Esophagus muscularis mucosa (tissue), 4 donors: ENCODE measurements around the gene JADE2. TPM values are rescaled to one million over a fixed set of nuclear protein-coding genes. Genes with fewer than 3 reads are reported as not detected.

Experiments used
- DNase-seq: peaks from one replicate; pipeline ENCODE4 v3.0.0-alpha.2; 2017; ENCODE audit errors: extremely low spot score
- H3K27ac ChIP-seq, 4 donors: fragments of 200-600 bp; sonication (generic); replicated peaks in 1 of 4; 1 replicate in 3 of 4; 2 replicates in 1 of 4; pipeline ENCODE4 v1.5.1; 2016 to 2019; ENCODE audit warnings: mild to moderate bottlenecking in 1 of 4
- H3K27me3 ChIP-seq, 4 donors: fragments of 200-600 bp; sonication (generic); one replicate each; pipeline versions ENCODE4 v1.5.1 to v1.6.0; 2016 to 2019
- H3K36me3 ChIP-seq, 4 donors: fragments of 200-600 bp; sonication (generic); one replicate each; pipeline ENCODE4 v1.5.1; 2016 to 2019
- H3K4me1 ChIP-seq, 4 donors: fragments of 200-600 bp; sonication (generic); one replicate each; pipeline ENCODE4 v1.5.1; 2016 to 2019
- H3K4me3 ChIP-seq, 4 donors: fragments of 200-600 bp; sonication (generic); 1 replicate in 2 of 4; 2 replicates in 2 of 4; pipeline ENCODE4 v1.5.1; 2016 to 2019; ENCODE audit warnings: mild to moderate bottlenecking in 4 of 4, moderate library complexity in 1 of 4
- H3K9me3 ChIP-seq, 4 donors: fragments of 200-600 bp; sonication (generic); 1 replicate in 3 of 4; 2 replicates in 1 of 4; pipeline ENCODE4 v1.5.1; 2016 to 2019
- CTCF ChIP-seq, 3 experiments: fragments of 200-600 bp in 2 of 3; fragments of 450-650 bp in 1 of 3; sonication (generic) in 2 of 3; IDR thresholded peaks; one replicate each; pipeline ENCODE4 v1.5.1; 2017 to 2019; ENCODE audit warnings: antibody characterized with exemption in 3 of 3, mild to moderate bottlenecking in 2 of 3, moderate library complexity in 1 of 3
- EP300 ChIP-seq: sonication (generic); formaldehyde crosslinking; IDR thresholded peaks from one replicate; pipeline ENCODE4 v1.6.1; 2017; ENCODE audit warnings: antibody characterized with exemption
- POLR2A ChIP-seq: fragments of 450-650 bp; IDR thresholded peaks from one replicate; pipeline ENCODE4 v1.6.1; 2017; ENCODE audit warnings: antibody characterized with exemption, moderate library complexity, mild to moderate bottlenecking, low read depth
- POLR2AphosphoS5 ChIP-seq, 2 donors: sonication (generic); formaldehyde crosslinking; IDR thresholded peaks; one replicate each; pipeline ENCODE4 v1.6.1; 2017; ENCODE audit warnings: antibody characterized with exemption in 2 of 2
- WGBS: methylation state at CpG from one replicate; pipeline ENCODE4 v1.1.5; 2018; 5-methylcytosine and 5-hydroxymethylcytosine counted together
- intact Hi-C: fragments of 100-400 bp; cut with DNase I; formaldehyde crosslinking; loops from one replicate; pipeline ENCODE4 v1.15.1; 2023
- total RNA-seq, 4 donors: library from RNA; depleted of rRNA; stranded (reverse); fragments of >200 nt; gene quantifications; one replicate each; pipeline versions ENCODE4 v1.1.0 to v1.2.1, GENCODE V29; 2016

Gene JADE2
- total RNA-seq, 4 donors from 2014 or later: 55.5 to 95.5 (median 77.1) TPM

GRCh38 chr5:134590992-134591659, 65.7 kb downstream of the JADE2 start:
- WGBS: 96% methylated on average over 5 of the region's 5 CpGs
- Histone ChIP-seq H3K27me3 (no peaks in the 10 kb centered on the region), H3K27ac (no peak overlapping the region), H3K4me1 (peaks cover 24 to 28% (median 26%) of the 10 kb centered on the region in 4 donors), H3K4me3 (no peak overlapping the region), H3K36me3 (no peaks in the 10 kb centered on the region), H3K9me3 (no peaks in the 10 kb centered on the region)
- TF ChIP-seq EP300 (no peak), POLR2AphosphoS5 (IDR thresholded peaks at IDR 0.05) (no peak), CTCF (IDR thresholded peaks at IDR 0.05) (no peak), POLR2A (no peak)
- intact Hi-C loops: loop anchor here (2.0 kb wide), 1 partner anchor 286 kb away; no protein-coding TSS in a partner anchor
- no peak for DNase-seq

GRCh38 chr5:134592141-134592746, 66.8 kb downstream of the JADE2 start:
- no peaks in the 10 kb centered on the region for H3K36me3 ChIP-seq
- 49% methylated on average over 7 of the region's 7 CpGs for WGBS
- intact Hi-C loops: no loop called here
- no peaks in the 10 kb centered on the region for H3K27me3 ChIP-seq
- no peak overlapping the region for H3K4me3 ChIP-seq
- peak overlapping the region in 2 of 4 donors; percentile 24 to 26 for H3K27ac ChIP-seq
- peaks cover 15 to 23% (median 16%) of the 10 kb centered on the region in 4 donors for H3K4me1 ChIP-seq
- H3K9me3 ChIP-seq: no peaks in the 10 kb centered on the region
- TF ChIP-seq CTCF (IDR thresholded peaks at IDR 0.05) (no peak), EP300 (no peak), POLR2A (no peak), POLR2AphosphoS5 (IDR thresholded peaks at IDR 0.05) (no peak)
- no peak for DNase-seq

- no peak overlapping the region for H3K27ac ChIP-seq
These were observed 68.9 kb downstream of the JADE2 start for GRCh38 chr5:134594336-134594735.

GRCh38 chr5:134594797-134595457, 69.5 kb downstream of the JADE2 start:
- TF ChIP-seq EP300 (no peak), POLR2A (no peak), POLR2AphosphoS5 (IDR thresholded peaks at IDR 0.05) (no peak), CTCF (IDR thresholded peaks at IDR 0.05) (no peak)
- DNase-seq: no peak
- no peak overlapping the region for H3K4me3 ChIP-seq
- WGBS: 93% methylated on average over 3 of the region's 3 CpGs
- peaks cover 14 to 23% (median 15%) of the 10 kb centered on the region in 4 donors for H3K4me1 ChIP-seq
- H3K36me3 ChIP-seq: no peaks in the 10 kb centered on the region
- H3K27ac ChIP-seq: no peak overlapping the region
- intact Hi-C loops: no loop called here
- H3K27me3 ChIP-seq: no peaks in the 10 kb centered on the region
- no peaks in the 10 kb centered on the region for H3K9me3 ChIP-seq

More at GRCh38 chr5:134594336-134594735, 68.9 kb downstream of the JADE2 start:
- TF ChIP-seq POLR2AphosphoS5 (IDR thresholded peaks at IDR 0.05) (no peak), CTCF (IDR thresholded peaks at IDR 0.05) (no peak), POLR2A (no peak), EP300 (no peak)
- Histone ChIP-seq H3K4me1 (peaks cover 14 to 23% (median 15%) of the 10 kb centered on the region in 4 donors), H3K9me3 (no peaks in the 10 kb centered on the region), H3K36me3 (no peaks in the 10 kb centered on the region), H3K27me3 (no peaks in the 10 kb centered on the region), H3K4me3 (no peak overlapping the region)
- 81% methylated on average over 4 of the region's 7 CpGs for WGBS
- intact Hi-C loops: no loop called here
- no peak for DNase-seq
